C4-2B (cell line): Measurements from ENCODE around the gene HLA-A.
"Not testable (repeated sequence)": the region's sequence is repeated elsewhere in the genome, so short reads cannot be mapped to it uniquely, and the experiment has no call there.

ENCODE experiments used
- H3K27ac ChIP-seq: fragments of 450-650 bp; 2 replicates; pipeline ENCODE4 v1.5.1; 2017
- ZFX ChIP-seq: fragments of 450-650 bp; IDR thresholded peaks from 2 replicates; pipeline ENCODE4 v1.6.1; 2017
- TF ChIP-seq, protein P1 (sequence below): fragments of 450-650 bp; conservative IDR thresholded peaks from 2 replicates; pipeline ENCODE4 v1.5.1; 2017; ENCODE audit warnings: mild to moderate bottlenecking

The HLA-A gene

DNA sequence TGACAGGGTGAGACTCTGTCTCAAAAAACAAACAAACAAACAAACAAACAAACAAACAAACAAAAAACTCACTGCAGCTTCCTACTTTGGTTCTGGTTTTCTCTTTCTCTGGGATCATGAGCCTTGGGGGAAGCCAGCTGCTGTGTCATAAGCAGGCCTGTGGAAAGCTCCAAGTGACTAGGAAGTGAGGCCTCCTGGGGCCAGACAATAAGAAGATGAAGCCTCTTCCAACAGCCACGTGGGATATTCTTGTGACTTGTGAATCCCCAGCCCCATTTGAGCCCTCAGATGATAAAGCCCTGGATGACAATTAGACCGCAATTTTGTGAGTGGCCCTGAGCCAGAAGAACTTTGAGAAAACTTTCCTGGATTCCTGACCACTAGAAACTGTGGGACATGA lies 11.4 kb downstream of the HLA-A start:
- no peak overlapping the region for H3K27ac ChIP-seq
- TF ChIP-seq, protein P1, sequence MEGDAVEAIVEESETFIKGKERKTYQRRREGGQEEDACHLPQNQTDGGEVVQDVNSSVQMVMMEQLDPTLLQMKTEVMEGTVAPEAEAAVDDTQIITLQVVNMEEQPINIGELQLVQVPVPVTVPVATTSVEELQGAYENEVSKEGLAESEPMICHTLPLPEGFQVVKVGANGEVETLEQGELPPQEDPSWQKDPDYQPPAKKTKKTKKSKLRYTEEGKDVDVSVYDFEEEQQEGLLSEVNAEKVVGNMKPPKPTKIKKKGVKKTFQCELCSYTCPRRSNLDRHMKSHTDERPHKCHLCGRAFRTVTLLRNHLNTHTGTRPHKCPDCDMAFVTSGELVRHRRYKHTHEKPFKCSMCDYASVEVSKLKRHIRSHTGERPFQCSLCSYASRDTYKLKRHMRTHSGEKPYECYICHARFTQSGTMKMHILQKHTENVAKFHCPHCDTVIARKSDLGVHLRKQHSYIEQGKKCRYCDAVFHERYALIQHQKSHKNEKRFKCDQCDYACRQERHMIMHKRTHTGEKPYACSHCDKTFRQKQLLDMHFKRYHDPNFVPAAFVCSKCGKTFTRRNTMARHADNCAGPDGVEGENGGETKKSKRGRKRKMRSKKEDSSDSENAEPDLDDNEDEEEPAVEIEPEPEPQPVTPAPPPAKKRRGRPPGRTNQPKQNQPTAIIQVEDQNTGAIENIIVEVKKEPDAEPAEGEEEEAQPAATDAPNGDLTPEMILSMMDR: no peak
- TF ChIP-seq ZFX: no peak

DNA sequence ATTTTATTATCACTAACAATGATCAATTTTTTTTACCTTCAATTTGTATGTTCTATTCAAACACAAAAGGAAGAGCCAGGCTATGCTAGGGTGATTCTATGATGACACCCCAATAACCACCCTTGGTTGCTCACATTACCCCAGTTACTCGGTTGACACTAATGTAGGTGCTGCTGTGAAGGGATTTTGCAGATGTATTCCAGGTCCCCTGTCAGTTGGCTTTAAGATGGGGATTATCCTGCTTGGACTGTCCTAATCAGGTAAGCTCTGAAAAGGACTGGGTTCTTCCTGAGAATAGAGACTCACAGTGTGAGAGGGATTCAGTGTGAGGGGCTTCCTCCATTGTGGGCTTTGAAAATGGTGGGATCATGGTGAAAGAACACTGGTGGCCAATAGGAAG lies 11.9 kb downstream of the HLA-A start:
- H3K27ac ChIP-seq: no peak overlapping the region
- no peak for TF ChIP-seq ZFX

DNA sequence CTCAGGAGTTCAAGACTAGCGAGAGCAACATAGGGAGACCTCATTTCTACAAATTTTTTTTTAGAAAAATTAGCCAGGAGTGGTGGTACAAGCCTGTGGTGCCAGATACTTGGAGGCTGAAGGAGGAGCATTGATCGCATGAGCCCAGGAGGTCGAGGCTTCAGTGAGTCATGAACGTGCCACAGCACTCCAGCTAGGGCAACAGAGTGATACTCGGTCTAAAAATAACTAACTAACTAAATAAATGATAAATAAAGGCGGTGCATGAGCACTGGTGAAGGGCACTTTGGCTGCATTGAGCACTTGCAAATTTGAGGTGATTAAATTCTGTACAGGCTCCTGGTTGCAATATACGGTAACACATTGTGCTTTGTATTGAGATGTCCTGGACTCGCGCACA lies 13.5 kb downstream of the HLA-A start:
- TF ChIP-seq, protein P1: no peak
- TF ChIP-seq ZFX: no peak
- H3K27ac ChIP-seq: no peak overlapping the region

DNA sequence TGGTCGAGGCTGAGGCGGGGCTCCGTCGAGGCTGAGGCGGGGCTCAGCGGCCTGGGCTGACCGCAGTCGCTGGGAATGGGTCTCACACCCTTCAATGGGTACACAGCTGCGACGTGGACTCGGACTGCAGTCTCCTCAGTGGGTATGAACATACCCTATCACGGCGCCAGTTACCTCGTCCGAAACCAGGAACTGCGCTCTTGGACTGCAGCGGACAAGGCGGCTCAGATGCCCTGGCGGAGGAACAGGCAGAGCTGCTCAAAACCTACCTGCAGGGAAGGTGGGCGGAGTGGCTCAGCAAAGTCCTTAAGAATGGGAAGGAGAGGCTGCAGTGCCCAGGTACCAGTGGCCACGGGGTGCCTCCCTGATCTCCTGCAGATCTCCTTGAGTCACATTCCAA lies 14.2 kb downstream of the HLA-A start:
- TF ChIP-seq, protein P1: no peak
- TF ChIP-seq ZFX: no peak
- no peak overlapping the region for H3K27ac ChIP-seq

DNA sequence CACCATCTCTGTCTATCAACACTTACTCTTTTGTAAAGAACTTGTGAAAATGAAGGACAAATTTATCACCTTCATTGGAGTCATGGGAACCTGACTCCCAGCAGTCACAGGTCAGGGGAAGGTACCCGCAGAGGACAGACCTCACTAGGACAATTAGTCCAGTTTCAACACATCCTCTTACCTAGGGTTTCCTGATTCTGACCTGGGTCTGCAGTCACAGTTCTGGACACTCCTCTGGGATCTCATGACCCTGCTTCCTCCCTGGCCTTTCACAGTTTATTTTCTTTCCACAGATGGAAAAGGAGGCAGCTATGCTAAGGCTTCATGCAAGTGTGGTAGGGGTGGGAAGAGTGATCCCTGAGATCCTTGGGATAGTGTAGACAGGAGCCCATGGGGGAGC lies 15.7 kb downstream of the HLA-A start:
- H3K27ac ChIP-seq: no peak overlapping the region
- TF ChIP-seq, protein P1: no peak
- TF ChIP-seq ZFX: no peak

DNA sequence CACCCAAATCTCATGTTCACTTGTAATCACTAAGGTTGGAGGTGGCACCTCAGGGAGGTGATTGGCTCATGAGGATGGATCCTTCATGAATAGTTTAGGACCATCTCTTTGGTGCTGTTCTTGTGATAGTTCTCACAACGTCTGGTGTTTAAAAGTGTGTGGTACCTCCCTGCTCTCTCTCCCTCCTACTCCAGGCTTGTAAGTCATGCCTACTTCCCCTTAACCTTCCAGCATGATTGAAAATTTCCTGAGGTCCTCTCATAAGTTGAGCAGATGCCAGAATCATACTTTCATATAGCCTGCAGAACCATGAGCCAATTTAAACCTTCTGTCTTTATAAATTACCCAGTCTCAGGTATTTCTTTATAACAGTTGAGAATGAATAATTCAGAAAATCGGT lies 16.6 kb downstream of the HLA-A start:
- no peak overlapping the region for H3K27ac ChIP-seq
- TF ChIP-seq, protein P1: no peak
- no peak for TF ChIP-seq ZFX

DNA sequence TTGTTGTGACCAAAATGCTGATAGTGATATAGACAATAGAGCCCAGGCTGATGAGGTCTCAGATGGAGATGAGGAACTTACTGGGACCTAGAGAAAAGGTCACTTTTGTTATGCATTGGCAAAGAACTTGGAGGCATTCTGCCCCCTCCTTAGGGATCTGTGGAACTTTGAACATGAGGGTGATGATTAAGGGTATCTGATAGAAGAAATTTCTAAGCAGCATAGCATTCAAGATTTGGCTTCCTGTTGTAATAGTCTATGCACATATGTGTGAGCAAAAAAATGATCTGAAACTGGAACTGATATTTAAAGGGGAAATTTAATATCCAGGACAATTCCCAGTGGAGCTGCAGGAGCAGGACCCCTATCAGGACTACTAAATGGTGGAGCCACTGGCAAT lies 17.1 kb downstream of the HLA-A start:
- no peak overlapping the region for H3K27ac ChIP-seq
- TF ChIP-seq ZFX: no peak
- TF ChIP-seq, protein P1: no peak

DNA sequence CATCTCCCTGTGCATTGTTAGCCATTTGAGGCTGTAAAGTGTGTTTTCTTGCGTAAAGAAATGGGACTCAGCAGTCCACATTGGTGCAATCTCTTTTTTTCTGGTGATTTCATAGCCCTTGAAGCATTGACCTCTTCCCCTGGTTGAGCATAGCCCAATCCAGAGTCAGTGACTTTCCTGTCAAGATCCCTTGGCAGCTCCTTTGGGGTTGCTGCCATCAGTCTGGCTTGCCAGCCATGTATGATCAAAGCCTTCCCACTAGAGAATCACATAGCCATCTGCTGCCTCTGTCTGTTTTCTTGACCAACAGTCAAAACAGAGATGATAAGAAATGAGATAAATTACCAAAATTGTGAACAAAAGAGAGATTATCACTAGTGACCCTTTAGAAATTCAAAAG lies 19.6 kb downstream of the HLA-A start:
- no peak overlapping the region for H3K27ac ChIP-seq
- TF ChIP-seq ZFX: no peak
- TF ChIP-seq, protein P1: no peak

DNA sequence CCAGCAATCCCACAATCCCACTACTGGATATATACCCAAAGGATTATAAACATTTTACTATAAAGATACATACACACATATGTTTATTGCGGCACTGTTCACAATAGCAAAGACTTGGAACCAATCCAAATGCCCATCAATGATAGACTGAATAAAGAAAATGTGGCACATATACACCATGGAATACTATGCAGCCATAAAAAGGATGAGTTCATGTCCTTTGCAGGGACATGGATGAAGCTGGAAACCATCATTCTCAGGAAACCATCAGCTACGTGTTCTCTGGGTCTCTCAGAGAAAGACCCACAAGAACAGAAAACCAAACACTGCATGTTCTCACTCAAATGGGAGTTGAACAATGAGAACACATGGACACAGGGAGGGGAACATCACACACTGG lies 21.4 kb downstream of the HLA-A start:
- H3K27ac ChIP-seq: not testable (repeated sequence)
